ENCODE measurements around the gene EFCAB11.

The EFCAB11 gene

GRCh38 chr14:89853936-89854693 lies 100.4 kb downstream of the EFCAB11 start:
- DNase-seq: no peak
- no peak for TF ChIP-seq POLR2A (IDR thresholded peaks at IDR 0.05; ENCODE audit: low read length)
- no peak for TF ChIP-seq GATA1 (IDR thresholded peaks at IDR 0.05; ENCODE audit: low read depth, low read length)

DNA sequence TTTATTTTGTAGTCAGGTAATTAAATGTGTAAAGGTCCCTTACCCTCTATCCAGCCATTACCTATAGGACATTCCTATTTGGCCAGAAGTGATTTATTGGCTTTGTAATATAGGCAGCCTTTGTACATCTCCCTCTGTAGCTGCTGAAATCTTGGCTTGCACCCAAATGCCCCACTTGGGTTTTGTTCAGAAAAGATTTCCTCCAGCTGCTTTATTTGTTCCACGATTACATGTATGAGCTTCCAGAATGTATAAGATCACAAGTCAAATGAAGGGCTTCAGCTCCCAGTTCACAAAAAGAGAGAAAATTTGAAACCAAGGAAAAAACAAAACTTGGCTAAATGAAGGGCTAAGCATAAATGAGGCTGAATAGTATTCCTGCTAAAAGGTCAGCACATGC lies 103.4 kb downstream of the EFCAB11 start:
- no peak for DNase-seq
- TF ChIP-seq POLR2A (IDR thresholded peaks at IDR 0.05; ENCODE audit: low read length): no peak
- TF ChIP-seq GATA1 (IDR thresholded peaks at IDR 0.05; ENCODE audit: low read depth, low read length): no peak

GRCh38 chr14:89849931-89850330 lies 104.6 kb downstream of the EFCAB11 start:
- DNase-seq: no peak
- TF ChIP-seq POLR2A (IDR thresholded peaks at IDR 0.05; ENCODE audit: low read length) (no peak), GATA1 (IDR thresholded peaks at IDR 0.05; ENCODE audit: low read depth, low read length) (no peak)

GRCh38 chr14:89848165-89848564 lies 106.4 kb downstream of the EFCAB11 start:
- no peak for DNase-seq
- no peak for TF ChIP-seq POLR2A (IDR thresholded peaks at IDR 0.05; ENCODE audit: low read length)
- TF ChIP-seq GATA1 (IDR thresholded peaks at IDR 0.05; ENCODE audit: low read depth, low read length): no peak

- TF ChIP-seq GATA1 (IDR thresholded peaks at IDR 0.05; ENCODE audit: low read depth, low read length) (no peak), POLR2A (IDR thresholded peaks at IDR 0.05; ENCODE audit: low read length) (no peak)
- DNase-seq: no peak
Measured at GRCh38 chr14:89845346-89845745, 109.2 kb downstream of the EFCAB11 start.

GRCh38 chr14:89844508-89844907 lies 110.0 kb downstream of the EFCAB11 start:
- DNase-seq: no peak

GRCh38 chr14:89842837-89843236 lies 111.7 kb downstream of the EFCAB11 start:
- TF ChIP-seq POLR2A (IDR thresholded peaks at IDR 0.05; ENCODE audit: low read length): no peak
- no peak for TF ChIP-seq GATA1 (IDR thresholded peaks at IDR 0.05; ENCODE audit: low read depth, low read length)
- no peak for DNase-seq

More at GRCh38 chr14:89844508-89844907, 110.0 kb downstream of the EFCAB11 start:
- TF ChIP-seq GATA1 (IDR thresholded peaks at IDR 0.05; ENCODE audit: low read depth, low read length): no peak
- no peak for TF ChIP-seq POLR2A (IDR thresholded peaks at IDR 0.05; ENCODE audit: low read length)

DNA sequence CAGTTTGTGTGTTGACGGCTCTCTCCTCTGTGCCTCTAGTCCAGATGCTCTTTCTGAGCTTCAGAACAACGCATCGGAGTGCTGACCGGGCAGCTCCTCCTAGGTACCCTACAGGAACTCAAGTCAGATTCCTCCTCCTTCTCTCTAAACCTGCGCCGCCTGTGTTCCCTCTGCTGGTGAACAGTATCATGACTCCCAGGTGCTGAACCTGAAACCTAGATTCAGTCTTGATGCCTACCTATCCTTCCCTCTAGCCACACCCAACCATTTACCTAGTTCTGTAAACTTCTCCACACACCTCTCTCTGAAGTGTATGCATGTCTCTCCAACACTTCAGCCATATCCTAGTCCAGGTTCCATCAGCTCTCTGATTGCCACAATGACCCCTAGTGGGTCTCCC lies 112.7 kb downstream of the EFCAB11 start:
- TF ChIP-seq GATA1 (IDR thresholded peaks at IDR 0.05; ENCODE audit: low read depth, low read length): no peak
- TF ChIP-seq POLR2A (IDR thresholded peaks at IDR 0.05; ENCODE audit: low read length): no peak
- no peak for DNase-seq

DNA sequence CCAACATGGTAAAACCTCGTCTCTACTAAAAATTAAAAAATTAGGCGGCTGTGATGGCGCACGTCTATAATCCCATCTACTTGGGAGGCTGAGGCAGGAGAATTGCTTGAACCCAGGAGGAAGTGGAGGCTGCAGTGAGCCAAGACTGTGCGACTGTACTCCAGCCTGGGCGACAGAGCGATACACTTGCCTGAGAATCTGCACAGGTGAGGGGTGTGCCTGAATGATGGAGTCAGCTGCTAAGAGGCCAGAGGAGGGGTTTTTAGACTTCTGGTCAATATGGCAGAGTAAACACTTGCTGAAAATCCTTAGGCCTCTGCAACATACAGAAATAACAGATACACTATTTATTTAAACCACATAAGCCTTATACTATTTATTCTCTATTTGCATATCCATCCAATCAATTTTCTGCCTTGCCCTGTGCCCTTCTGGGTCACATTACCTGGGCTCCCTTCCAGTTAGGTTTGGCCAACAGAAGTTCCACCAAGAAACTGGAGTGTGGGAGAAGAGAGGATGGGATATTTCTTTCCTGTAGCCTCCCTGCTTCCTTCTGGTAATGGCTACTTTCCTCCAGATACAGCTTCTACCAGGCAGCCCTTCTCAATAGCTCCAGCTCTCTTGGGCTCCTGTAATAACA lies 117.6 kb downstream of the EFCAB11 start:
- DNase-seq: no peak
- TF ChIP-seq POLR2A (IDR thresholded peaks at IDR 0.05; ENCODE audit: low read length): no peak
- TF ChIP-seq GATA1 (IDR thresholded peaks at IDR 0.05; ENCODE audit: low read depth, low read length): no peak

DNA sequence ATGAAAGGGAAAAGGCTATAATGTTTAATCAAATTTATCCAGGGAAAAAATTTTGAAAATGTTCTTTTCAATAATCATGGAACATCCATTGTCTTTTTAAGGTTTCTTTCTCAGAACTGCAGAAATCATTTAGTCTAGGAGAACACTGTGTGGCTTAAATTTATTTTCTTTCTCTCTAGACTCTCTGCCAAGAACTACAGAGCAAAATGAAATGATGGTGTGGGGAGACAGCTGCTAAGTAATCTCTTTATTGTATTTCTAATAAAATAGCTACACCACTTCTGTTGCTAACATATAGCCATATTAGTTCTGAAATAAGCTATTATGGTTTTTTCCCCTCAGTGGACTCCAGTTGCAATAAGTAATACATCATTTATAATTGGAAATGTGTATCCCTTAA lies 120.9 kb downstream of the EFCAB11 start:
- TF ChIP-seq GATA1 (IDR thresholded peaks at IDR 0.05; ENCODE audit: low read depth, low read length): no peak
- no peak for TF ChIP-seq POLR2A (IDR thresholded peaks at IDR 0.05; ENCODE audit: low read length)
- DNase-seq: no peak

GRCh38 chr14:89833120-89833532 lies 121.4 kb downstream of the EFCAB11 start:
- TF ChIP-seq GATA1 (IDR thresholded peaks at IDR 0.05; ENCODE audit: low read depth, low read length): no peak
- TF ChIP-seq POLR2A (IDR thresholded peaks at IDR 0.05; ENCODE audit: low read length): no peak
- no peak for DNase-seq

- DNase-seq: no peak
- no peak for TF ChIP-seq POLR2A (IDR thresholded peaks at IDR 0.05; ENCODE audit: low read length)
- TF ChIP-seq GATA1 (IDR thresholded peaks at IDR 0.05; ENCODE audit: low read depth, low read length): no peak
Measured at GRCh38 chr14:89828471-89829165, 125.9 kb downstream of the EFCAB11 start.

DNA sequence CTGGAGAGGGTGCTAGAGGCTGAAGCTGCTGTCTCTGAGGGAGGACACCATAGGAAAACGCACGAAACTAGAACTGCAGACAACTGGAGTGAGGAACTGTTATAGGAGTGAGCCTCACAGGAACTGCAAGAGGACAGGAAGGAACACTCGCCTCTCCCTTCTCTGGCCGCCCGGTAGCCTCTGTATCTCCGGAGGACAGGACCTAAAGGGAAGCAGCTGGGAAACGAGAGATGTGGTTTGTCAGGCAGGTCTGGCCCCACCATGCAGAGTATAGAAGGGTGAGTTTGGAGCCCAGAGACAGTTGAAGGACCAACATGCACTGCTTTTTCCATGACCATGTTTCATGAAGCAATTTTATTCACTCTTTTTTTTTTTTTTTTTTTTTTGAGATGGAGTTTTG lies 127.3 kb downstream of the EFCAB11 start:
- TF ChIP-seq POLR2A (IDR thresholded peaks at IDR 0.05; ENCODE audit: low read length): no peak
- TF ChIP-seq GATA1 (IDR thresholded peaks at IDR 0.05; ENCODE audit: low read depth, low read length): no peak
- no peak for DNase-seq

GRCh38 chr14:89826596-89826995 lies 127.9 kb downstream of the EFCAB11 start:
- TF ChIP-seq POLR2A (IDR thresholded peaks at IDR 0.05; ENCODE audit: low read length) (no peak), GATA1 (IDR thresholded peaks at IDR 0.05; ENCODE audit: low read depth, low read length) (no peak)
- DNase-seq: no peak

Data from erythroblast (primary cell).